Neural cell (in vitro differentiated cells): ENCODE measurements around the gene SNCAIP.

ENCODE experiments used
- CTCF ChIP-seq: fragments of 450-650 bp; IDR thresholded peaks from 2 replicates; pipeline ENCODE4 v1.5.1; 2014; ENCODE audit warnings: antibody characterized with exemption, mild to moderate bottlenecking, moderate library complexity; ENCODE audit not compliant: poor library complexity, severe bottlenecking
- EP300 ChIP-seq: fragments of 450-650 bp; conservative IDR thresholded peaks from 2 replicates; pipeline ENCODE4 v1.6.1; 2014; ENCODE audit warnings: antibody characterized with exemption, mild to moderate bottlenecking, moderate library complexity; ENCODE audit not compliant: poor library complexity, severe bottlenecking
- MXI1 ChIP-seq: fragments of 450-650 bp; conservative IDR thresholded peaks from 2 replicates; pipeline ENCODE4 v1.6.1; 2014; ENCODE audit warnings: antibody characterized with exemption, mild to moderate bottlenecking; ENCODE audit not compliant: poor library complexity, severe bottlenecking
- RAD21 ChIP-seq: fragments of 450-650 bp; conservative IDR thresholded peaks from 2 replicates; pipeline ENCODE4 v1.6.1; 2014; ENCODE audit warnings: antibody characterized with exemption, mild to moderate bottlenecking, moderate library complexity
- REST ChIP-seq: IDR thresholded peaks from 2 replicates; pipeline ENCODE4 v1.6.1; 2012; ENCODE audit warnings: borderline replicate concordance
- SMC3 ChIP-seq: fragments of 450-650 bp; conservative IDR thresholded peaks from 2 replicates; pipeline ENCODE4 v1.6.1; 2014; ENCODE audit warnings: antibody characterized with exemption, mild to moderate bottlenecking, moderate library complexity; ENCODE audit not compliant: poor library complexity
- TAF1 ChIP-seq: IDR thresholded peaks from 2 replicates; pipeline ENCODE4 v1.6.1; 2012; ENCODE audit warnings: low read depth

- TF ChIP-seq CTCF (no peak), MXI1 (no peak), REST (no peak), EP300 (no peak), RAD21 (no peak), TAF1 (no peak), SMC3 (no peak)
Measured at GRCh38 chr5:122304471-122305215, 7.4 kb upstream of the SNCAIP start.
